HG03558 (cell line): ENCODE results near the gene MTA1.

Experiments used
- ATAC-seq: cut with Tn5 transposase; IDR thresholded peaks from one replicate; pipeline ENCODE4 v1.9.1; 2021; ENCODE audit warnings: moderate number of reproducible peaks; ENCODE audit not compliant: unreplicated experiment; ENCODE audit errors: extremely low read depth

MTA1 gene

GRCh38 chr14:105471823-105472485 lies 52.3 kb downstream of the MTA1 start:
- ATAC-seq, result no peak

- no peak for ATAC-seq
Observed at GRCh38 chr14:105472486-105472991, 52.9 kb downstream of the MTA1 start.

DNA sequence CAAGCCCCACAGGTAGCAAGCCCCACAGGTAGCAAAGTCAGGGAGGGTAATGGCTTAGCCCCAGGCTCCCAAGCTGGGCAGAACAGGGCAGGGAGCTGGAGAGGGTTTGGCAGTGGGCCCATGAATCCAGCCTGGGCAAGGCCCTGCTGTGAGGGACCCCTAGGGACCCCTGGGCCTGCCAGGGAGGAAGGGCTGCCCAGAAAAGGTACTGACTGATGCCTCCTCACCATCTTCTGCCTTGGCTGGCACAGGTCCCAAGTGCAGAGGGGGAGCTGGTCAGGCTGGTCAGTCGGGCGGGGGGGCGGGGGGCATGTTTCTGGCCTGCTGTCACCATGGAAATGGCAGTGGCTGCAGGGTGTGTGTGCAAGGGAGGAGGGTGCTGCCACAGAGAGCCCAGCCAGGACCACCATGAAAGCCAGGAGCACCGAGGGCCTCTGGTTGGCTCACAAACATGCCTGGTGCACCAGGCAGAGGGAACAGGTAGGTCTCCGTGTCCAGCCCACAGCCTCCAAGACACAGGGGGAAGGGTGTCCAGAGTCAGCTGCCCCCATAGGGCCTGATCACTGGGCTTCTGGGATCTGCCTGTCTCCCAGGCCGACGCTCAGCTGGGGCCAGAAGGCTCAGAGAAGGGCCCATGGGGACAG lies 53.5 kb downstream of the MTA1 start:
- ATAC-seq, result no peak

DNA sequence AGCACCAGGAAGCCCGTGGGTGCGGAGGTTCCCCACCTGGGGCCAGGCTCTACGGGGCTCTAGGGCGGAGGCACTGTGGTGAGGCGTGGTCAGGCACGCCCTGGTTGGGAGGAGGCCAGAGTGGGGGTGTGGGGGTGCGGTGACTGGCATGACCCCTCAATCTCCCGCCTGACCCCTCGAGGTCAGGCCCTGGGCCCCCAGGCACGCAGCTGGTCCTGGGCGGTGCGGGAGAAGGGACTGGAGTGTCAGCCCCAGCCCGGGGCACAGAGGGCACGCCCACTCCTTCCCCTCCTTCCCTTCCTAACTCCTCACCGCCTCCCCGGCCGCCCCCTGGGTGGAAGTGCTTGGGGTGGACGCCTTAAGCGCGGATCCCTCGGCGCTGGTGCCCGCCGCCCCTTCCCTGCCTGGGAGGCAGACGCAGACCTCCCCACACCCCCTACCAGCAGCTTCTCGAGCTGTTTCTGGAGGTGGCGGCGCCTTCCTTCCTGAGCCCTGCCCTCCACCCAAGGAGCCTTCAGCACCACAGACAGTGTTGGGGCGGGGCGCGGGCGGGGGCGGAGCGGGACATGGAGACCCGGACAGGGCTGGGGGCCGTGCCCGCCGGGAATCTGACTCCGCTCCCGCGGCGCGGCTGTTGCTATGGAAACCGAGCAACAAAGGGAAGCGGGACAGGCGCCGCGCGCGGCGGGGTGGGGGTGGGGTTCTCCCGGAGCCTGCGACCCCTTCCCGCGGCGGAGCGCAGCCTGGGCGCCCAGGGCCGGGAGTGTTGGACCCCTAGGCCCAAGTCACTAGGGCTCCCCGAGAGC lies 54.3 kb downstream of the MTA1 start:
- ATAC-seq, result no peak

DNA sequence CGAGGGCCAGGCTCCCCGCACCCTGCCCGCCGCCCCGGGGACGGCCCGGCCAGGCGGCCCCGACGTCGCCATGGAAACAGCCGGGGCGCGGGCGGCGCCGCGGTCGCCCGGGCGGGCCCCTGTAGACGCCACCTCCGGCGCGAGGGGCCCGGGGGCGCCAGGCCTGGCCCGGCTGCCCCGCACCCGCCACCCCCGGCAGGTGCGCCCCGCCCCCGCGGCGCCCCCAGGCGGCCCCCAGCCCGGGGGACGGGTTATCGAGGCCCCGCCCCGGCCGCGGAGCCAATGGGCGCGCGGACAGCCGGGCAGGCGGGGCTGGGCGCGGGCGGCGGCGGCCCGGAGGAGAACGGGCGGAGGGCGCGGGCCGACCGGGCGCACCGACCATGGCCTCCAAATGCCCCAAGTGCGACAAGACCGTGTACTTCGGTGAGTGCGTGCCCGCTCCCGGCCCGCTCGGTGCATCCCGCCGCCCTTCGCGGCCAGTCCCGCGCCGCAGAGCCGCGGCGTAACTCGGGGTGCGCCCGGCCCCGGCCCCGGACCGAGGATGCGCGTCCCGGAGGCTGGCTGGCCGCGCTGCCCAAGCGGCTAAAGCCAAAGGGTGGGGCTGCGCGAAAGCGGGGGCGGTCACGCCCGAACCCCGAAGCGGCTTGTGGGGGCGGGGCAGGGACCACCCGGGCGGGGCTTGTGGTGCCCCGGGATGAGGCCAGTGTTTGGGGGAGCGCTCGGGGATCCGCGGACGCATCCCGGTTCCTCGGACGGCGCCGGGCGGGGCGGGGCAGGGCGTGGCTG lies 55.0 kb downstream of the MTA1 start, which contains the start of gene CRIP2:
Gene CRIP2, plus strand, starts transcription at position 339 of the 786 bp plus-strand sequence. Its CDS starts 42 bp downstream, at position 381.
- no peak for ATAC-seq

GRCh38 chr14:105475269-105476096 lies 55.9 kb downstream of the MTA1 start:
- no peak for ATAC-seq

- no peak for ATAC-seq
Observed at GRCh38 chr14:105476097-105476830, 56.6 kb downstream of the MTA1 start.

GRCh38 chr14:105476831-105477659 lies 57.4 kb downstream of the MTA1 start:
- no peak for ATAC-seq

DNA sequence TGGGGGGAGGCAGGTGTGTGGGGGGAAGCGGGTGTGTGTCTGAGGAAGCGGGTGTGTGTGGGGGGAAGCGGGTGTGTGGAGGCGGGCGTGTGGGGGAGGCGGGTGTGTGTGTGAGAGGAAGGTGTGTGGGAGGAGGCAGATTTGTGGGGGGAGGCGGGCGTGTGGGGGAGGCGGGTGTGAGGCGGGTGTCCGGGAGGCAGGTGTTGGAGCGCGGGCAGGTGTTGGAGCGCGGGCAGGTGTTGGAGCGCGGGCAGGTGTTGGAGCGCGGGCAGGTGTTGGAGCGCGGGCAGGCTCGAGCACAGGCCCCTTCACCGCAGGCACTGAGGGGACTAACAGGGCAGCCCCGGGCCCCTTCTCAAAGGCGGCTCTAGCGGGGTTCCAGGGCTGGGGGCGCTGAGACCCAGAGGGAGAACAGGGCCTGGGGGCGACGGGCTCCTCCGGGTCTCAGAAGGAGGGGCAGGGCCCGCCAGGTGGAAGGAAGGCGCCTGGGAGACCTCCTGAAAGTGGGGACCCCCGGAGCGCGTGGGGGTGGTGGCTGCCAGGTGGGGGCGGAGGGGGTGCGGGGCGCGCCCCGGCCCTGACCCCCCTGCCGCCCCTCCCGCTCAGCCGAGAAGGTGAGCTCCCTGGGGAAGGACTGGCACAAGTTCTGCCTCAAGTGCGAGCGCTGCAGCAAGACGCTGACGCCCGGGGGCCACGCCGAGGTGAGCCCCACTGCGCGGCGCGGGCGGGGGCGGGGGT lies 58.2 kb downstream of the MTA1 start:
- no peak for ATAC-seq

- no peak for ATAC-seq
Observed at GRCh38 chr14:105478398-105479251, 59.0 kb downstream of the MTA1 start.

- no peak for ATAC-seq
Observed at GRCh38 chr14:105479431-105480158, 60.0 kb downstream of the MTA1 start.

DNA sequence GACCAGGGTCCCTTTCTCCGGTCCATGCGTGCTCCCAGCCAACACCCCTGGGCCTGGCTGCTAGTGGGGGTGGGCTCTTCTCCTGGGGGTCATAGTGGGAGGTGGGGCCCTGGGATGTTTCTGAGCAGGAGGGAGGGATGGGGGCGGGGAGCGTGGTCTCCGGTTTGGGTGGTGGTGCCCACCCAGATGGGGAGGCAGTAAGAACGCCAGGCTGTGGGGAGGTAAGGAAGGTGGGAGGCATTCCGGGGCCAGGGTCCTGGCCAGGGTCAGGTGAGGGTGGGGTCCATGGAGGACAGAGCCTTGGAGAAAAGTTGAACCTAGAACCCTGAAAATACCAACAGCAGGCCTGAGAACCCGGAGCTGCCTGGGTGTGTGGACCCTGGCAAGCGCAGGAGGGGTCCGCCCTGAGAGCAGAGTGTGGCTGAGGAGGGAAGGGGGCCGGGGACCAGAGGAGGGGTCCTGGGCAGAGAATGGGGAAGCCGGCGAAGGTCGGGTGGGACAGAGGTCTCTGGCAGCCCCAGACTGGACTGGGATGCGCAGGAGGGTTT lies 60.6 kb downstream of the MTA1 start:
- ATAC-seq, result no peak

DNA sequence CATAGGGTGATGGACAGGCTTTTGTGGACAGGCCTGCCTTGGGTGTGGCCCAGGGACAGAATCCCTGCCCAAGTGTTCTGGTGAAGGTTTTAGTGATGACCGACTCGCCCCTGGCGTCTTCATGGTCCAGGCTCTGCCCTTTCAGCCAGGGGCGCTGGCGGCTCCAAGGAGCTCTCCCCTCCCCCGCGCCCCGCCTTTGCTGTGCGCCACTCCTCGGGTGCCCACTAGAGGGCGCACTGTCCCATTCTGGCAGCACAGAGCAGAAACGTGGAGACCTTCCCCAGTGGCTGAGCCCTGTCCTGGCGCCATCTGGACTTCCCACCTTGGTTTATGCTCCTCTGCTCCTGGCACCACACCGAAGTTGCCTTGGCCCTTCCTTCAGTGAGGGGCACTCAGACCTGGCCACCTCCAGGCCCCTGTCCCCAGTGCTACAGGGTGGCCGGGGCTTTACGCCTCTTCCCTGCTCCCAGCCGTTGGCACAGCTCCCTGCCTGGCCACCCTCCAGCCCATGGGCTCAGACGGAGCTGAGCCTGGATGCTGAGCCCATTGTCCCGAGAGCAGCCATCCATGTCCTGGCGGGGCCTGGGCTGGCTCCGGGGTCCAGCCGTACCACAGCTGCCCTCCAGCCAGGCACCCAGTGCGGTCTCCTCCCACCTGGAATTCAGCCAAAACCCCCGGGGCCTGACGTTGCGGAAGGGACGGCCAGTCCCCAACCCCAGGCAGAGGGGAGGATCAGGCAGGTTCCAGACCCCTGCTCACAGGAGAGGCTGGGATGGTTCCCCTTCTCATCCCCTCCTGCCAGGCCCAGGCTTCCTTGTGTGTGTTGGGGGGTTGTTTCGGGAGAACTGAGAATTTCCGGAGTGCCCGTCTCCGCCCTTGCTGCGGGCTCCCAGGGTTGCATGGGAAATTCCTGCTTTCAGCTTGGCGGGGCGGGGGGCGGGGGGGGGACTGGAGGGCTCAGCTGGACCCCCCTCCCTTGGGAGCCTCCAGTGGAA lies 61.5 kb downstream of the MTA1 start:
- ATAC-seq, result peak; percentile 35

GRCh38 chr14:105481886-105482457 lies 62.3 kb downstream of the MTA1 start:
- ATAC-seq, result no peak
